Effector memory CD8-positive, alpha-beta T cell (primary cell): ENCODE results near the gene CCDC112.
"Not testable (repeated sequence)": the region's sequence is repeated elsewhere in the genome, so short reads cannot be mapped to it uniquely, and the experiment has no call there.

Source experiments
- ATAC-seq: fragments of 150-1000 bp; cut with Tn5 transposase; replicated peaks from 2 replicates; pipeline ENCODE4 v1.10.0; 2021; ENCODE audit warnings: mild to moderate bottlenecking, moderate library complexity
- DNase-seq, 3 experiments: peaks; one replicate each; pipeline ENCODE4 v3.0.0; 2021
- H3K27ac Mint-ChIP-seq, 2 donors: one replicate each; pipeline ENCODE4 v1.8.0; 2022; ENCODE audit warnings: mild to moderate bottlenecking in 2 of 2, mixed read lengths in 2 of 2, moderate library complexity in 2 of 2
- H3K27me3 Mint-ChIP-seq, 2 donors: one replicate each; pipeline ENCODE4 v1.8.0; 2022; ENCODE audit warnings: mixed read lengths in 2 of 2
- H3K36me3 Mint-ChIP-seq: one replicate; pipeline ENCODE4 v1.8.0; 2022; ENCODE audit warnings: mild to moderate bottlenecking, moderate library complexity, mixed read lengths; ENCODE audit not compliant: insufficient read depth
- H3K4me1 Mint-ChIP-seq, 2 donors: one replicate each; pipeline ENCODE4 v1.8.0; 2022; ENCODE audit warnings: low read depth in 2 of 2, mixed read lengths in 2 of 2
- H3K4me3 Mint-ChIP-seq, 2 donors: one replicate each; pipeline ENCODE4 v1.8.0; 2022; ENCODE audit warnings: mild to moderate bottlenecking in 2 of 2, mixed read lengths in 2 of 2, moderate library complexity in 2 of 2
- H3K9me3 Mint-ChIP-seq, 2 donors: one replicate each; pipeline ENCODE4 v1.8.0; 2022; ENCODE audit warnings: mixed read lengths in 2 of 2

CCDC112 gene

DNA sequence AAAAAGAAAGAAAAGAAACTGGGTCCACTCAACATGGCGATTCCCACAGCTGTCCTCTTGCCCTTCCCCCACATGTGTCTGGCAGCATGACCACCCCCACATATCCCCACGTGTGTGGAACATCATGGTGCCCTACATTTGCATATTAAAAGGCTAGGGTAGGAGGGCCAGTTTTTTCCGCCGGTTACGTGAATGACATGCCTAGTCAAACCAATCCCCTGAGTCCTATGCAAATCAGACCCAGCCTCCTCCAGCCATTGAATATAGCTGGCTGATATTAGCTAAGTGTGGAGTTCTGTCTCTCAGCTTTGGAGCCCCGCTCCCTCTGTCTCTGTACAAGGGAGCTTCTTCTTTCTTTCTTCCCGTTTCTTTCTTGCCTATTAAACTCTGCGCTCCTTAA, 33.0 kb upstream of the CCDC112 start:
- ATAC-seq (no peak), DNase-seq (no peak)
- Mint-ChIP-seq H3K27me3 (peaks cover 0 to 22% of the 10 kb centered on the region in 2 donors), H3K27ac (no peak overlapping the region), H3K9me3 (no peaks in the 10 kb centered on the region), H3K36me3 (no peaks in the 10 kb centered on the region), H3K4me1 (peaks cover 9 to 12% of the 10 kb centered on the region in 2 donors), H3K4me3 (no peak overlapping the region)

DNA sequence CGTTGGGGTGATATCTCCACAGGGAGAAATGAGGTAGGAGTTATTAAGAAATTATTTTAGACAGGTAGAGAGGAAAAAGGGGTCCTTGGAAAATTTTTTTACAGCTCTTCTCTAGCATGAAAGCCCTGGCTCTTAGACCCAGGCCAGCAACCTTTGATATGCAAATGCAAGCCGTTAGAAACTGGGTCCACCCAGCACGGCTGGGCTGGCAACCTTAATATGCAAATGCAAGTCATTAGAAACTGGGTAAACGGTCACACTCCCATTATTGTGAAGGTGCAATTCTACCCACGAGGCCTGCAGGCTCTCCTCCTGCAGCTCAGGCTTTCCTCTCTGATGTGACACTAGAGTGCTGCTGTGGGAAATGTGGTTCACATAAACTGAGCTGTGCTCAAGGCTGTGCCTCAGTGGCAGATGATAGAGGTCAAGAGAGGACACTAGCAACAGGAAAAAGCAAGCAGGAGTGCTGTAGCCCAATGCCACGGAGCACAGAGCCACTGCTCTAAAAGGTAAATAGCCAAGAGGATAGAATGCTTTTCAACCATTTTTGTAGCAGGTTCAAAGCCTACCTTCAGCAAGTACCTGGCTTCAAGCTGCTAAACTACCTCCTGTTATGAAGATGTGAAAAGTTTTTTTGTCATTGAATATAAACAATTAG, 32.3 kb upstream of the CCDC112 start:
- not testable (repeated sequence) for H3K9me3 Mint-ChIP-seq, DNase-seq, ATAC-seq, H3K4me3 Mint-ChIP-seq, H3K36me3 Mint-ChIP-seq
- peak overlapping the region; percentile 42 to 72 for H3K27ac Mint-ChIP-seq
- H3K4me1 Mint-ChIP-seq: peaks cover 9 to 12% of the 10 kb centered on the region in 2 donors
- H3K27me3 Mint-ChIP-seq: peaks cover 0 to 28% of the 10 kb centered on the region in 2 donors

DNA sequence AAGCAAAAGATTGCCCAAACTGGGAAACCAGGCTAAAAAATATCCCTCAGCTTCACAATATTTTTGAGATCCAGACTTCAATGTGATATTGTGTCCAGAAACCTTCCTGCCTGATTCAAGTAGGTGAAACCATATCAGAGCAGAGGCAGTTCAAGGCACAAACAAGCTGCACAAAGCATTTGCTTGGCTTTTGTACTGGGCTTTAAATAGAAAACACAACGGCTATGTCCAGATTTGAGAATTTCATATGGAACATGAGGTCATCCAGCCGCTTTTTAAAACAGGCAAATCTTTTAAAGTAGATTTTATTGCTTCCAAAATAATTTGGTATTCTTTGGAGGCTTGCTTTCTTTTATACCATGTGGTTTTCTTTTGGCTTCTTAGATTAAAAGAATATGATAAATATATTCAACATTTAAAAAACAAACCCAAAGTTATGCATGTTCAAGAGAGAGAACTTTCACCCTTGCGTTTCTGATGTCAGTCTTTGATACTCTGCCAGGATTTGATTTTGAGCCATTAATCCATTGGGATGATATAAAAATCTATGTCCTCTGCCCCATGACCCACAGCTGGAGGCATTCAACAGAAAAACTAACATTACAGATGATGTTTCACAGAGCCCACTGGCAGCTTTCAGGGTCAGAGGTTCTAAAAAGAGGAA, 29.0 kb upstream of the CCDC112 start:
- Mint-ChIP-seq H3K4me3 (no peak overlapping the region), H3K4me1 (peaks cover 3 to 7% of the 10 kb centered on the region in 2 donors), H3K9me3 (no peaks in the 10 kb centered on the region), H3K27me3 (peaks cover 6 to 33% of the 10 kb centered on the region in 2 donors), H3K36me3 (no peaks in the 10 kb centered on the region), H3K27ac (no peak overlapping the region)
- DNase-seq (no peak), ATAC-seq (no peak)

DNA sequence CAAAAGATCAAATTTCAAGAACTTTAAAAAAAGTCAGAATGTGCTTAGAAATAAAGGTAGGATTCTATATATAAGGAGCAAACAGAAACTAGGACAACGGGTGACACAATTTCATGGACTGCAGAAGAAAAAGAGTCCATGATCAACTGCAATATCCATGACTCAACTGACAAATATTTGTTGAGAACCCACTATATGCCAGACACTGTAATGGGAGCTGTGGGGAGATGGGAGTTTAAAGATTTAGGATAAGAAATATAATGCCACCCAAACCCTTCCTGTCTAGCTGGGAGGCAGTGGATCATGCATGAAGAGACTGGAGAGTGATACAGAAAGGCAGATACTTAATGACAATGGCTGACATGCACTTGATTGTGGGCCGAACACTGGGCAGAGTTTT, 27.6 kb upstream of the CCDC112 start:
- Mint-ChIP-seq H3K4me1 (peaks cover 3 to 7% of the 10 kb centered on the region in 2 donors), H3K27me3 (peaks cover 7 to 33% of the 10 kb centered on the region in 2 donors), H3K36me3 (no peaks in the 10 kb centered on the region), H3K9me3 (no peaks in the 10 kb centered on the region), H3K27ac (no peak overlapping the region), H3K4me3 (no peak overlapping the region)
- no peak for ATAC-seq
- no peak for DNase-seq

DNA sequence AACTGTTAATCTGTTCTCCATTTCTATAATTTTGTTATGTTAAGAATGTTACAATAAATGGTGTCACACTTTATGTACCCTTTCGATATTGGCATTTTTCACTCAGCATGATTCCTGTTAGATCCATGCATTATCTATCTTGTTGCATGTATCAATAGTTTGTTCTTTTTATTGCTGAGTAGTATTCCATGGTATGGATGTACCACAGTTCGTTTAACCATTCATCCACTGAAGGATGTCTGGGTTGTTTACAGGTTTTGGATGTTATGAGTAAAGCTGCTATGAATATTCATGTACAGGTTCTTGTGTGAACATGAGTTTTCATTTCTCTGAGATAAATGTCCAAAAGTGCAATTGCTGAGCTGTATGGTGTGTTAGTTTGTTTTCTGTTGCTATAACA, 26.3 kb upstream of the CCDC112 start:
- no peak for ATAC-seq
- H3K27ac Mint-ChIP-seq: no peak overlapping the region

DNA sequence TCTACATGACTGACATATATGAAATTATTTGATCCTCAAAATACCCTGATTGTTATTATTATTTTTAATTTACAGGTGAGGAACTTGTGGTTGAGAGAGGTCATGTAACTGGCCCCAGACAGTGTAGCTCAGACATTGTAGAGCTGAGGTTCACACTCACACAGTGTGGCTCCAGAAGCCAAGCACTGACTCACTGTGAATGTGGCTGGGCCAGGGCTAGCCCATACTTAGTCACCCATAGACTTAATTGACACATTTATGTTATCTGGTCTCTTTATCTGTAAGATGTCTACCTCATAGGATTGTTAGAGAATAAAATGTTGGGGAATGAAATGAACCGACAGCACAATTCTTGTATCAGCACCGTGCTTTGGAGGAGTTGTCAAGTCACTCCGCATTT, 24.9 kb upstream of the CCDC112 start:
- Mint-ChIP-seq H3K4me1 (no peaks in the 10 kb centered on the region), H3K27ac (no peak overlapping the region), H3K27me3 (peaks cover 12 to 16% of the 10 kb centered on the region in 2 donors), H3K4me3 (no peak overlapping the region), H3K9me3 (no peaks in the 10 kb centered on the region), H3K36me3 (no peaks in the 10 kb centered on the region)
- no peak for DNase-seq
- no peak for ATAC-seq

More for the DNA sequence above, 26.3 kb upstream of the CCDC112 start:
- Mint-ChIP-seq H3K4me3 (no peak overlapping the region), H3K9me3 (no peaks in the 10 kb centered on the region), H3K27me3 (peaks cover 12 to 21% of the 10 kb centered on the region in 2 donors), H3K36me3 (no peaks in the 10 kb centered on the region), H3K4me1 (no peaks in the 10 kb centered on the region)
- DNase-seq: no peak

DNA sequence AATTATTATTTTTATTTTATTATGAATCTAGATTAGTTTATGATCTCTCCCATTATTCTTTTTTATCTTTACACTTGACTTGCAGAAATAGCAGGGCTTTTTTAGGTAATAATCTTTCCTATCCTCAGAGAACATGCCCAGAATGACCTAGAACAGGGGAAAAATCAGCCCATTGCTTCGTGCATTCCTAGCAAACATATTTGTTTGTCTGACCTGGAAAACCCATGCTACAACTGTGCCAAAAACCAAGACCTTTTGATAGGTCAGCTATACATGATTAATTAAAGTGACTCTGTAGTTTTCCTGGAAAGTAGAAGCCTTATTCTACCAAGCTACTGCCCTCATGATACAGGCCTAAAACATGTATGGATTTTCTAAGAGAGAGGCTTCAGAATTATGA, 24.1 kb upstream of the CCDC112 start:
- no peaks in the 10 kb centered on the region for H3K36me3 Mint-ChIP-seq
- ATAC-seq (no peak), DNase-seq (no peak)
- H3K4me3 Mint-ChIP-seq: no peak overlapping the region
- H3K27me3 Mint-ChIP-seq: peaks cover 12 to 16% of the 10 kb centered on the region in 2 donors
- no peak overlapping the region for H3K27ac Mint-ChIP-seq
- H3K4me1 Mint-ChIP-seq: no peaks in the 10 kb centered on the region
- no peaks in the 10 kb centered on the region for H3K9me3 Mint-ChIP-seq

DNA sequence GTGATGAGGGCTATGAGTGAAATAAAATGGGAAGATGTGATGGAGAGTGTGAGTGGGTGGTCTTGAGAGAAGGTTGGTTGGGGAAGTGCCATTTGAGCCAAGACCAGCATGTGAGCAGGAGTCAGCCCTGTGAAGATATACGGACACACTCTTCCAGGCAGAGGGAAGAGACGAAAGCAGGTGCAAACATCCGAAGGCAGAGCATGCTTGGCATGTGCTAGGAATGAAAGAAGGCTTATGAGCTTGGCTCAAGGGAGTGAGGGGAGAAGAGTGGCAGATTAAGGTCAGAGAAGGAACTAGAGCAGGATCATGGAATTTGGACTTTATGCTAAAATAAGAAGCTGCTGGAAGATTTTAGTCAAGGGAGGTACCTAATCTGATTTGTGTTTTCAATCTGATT, 23.6 kb upstream of the CCDC112 start:
- Mint-ChIP-seq H3K27me3 (peaks cover 12 to 16% of the 10 kb centered on the region in 2 donors), H3K9me3 (no peaks in the 10 kb centered on the region), H3K36me3 (no peaks in the 10 kb centered on the region), H3K4me3 (no peak overlapping the region), H3K4me1 (no peaks in the 10 kb centered on the region), H3K27ac (no peak overlapping the region)
- DNase-seq (no peak), ATAC-seq (no peak)

DNA sequence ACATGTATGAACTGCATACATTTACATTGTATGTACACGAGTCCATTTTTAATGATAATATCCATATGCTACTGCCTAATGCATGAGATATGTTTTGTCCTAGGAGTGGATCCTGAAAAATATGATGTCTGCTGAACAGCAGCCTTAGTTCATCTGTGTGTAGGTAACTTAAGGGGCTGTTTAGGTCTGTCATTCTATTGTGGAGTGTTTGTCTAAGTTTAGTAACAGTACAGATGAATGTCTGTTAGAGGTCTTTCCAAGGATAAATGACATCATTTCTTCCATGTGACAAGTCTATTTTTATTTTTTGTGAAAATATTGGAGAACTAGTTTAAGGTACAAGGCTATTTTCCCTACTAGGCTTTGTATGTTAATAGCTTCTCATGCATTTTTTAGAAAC, 22.6 kb upstream of the CCDC112 start:
- Mint-ChIP-seq H3K9me3 (no peaks in the 10 kb centered on the region), H3K27ac (no peak overlapping the region), H3K4me1 (no peaks in the 10 kb centered on the region), H3K27me3 (peaks cover 6 to 12% of the 10 kb centered on the region in 2 donors), H3K4me3 (no peak overlapping the region), H3K36me3 (no peaks in the 10 kb centered on the region)
- ATAC-seq (no peak), DNase-seq (no peak)

DNA sequence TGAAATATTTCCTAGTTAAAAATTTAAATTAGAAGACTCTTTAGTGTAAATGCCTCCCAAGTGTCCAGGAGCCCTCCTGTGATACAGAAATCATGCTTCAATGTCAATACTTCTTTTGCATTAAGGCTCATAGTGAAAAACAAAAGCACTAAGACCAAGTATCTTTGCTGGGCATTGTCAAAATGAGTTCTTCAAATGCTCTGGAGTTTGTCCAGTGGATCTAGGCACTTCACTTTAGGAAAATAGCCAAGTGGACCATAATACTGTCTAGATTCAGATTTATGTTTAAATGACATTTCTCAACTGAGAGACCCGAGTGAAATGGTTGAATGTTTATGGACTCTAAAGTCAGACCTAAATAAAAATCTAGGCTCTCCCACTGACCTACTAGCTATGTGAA, 21.3 kb upstream of the CCDC112 start:
- DNase-seq (no peak), ATAC-seq (no peak)
- H3K9me3 Mint-ChIP-seq: no peaks in the 10 kb centered on the region
- H3K27me3 Mint-ChIP-seq: peaks cover 2 to 8% of the 10 kb centered on the region in 2 donors
- H3K27ac Mint-ChIP-seq: no peak overlapping the region
- no peaks in the 10 kb centered on the region for H3K4me1 Mint-ChIP-seq
- no peaks in the 10 kb centered on the region for H3K36me3 Mint-ChIP-seq
- no peak overlapping the region for H3K4me3 Mint-ChIP-seq

DNA sequence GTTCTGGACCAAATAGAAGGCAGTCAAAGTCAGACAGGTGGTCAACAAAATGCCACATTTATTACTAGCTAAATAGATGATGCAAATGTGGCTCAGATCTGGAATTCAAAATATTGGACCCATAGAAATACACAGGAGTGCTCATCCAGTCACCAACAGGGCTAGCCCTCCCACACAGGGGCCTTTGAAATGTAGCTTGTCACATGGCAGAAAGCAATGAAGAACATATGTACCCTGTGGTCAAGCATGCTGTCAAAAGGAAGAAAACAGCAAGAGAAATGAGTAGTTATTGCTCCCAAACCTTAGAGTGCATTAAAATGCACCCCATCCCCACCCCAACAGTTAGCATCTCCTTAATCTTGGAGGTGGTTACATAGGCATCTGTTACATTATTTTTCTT, 20.9 kb upstream of the CCDC112 start:
- no peaks in the 10 kb centered on the region for H3K9me3 Mint-ChIP-seq
- H3K27me3 Mint-ChIP-seq: peaks cover 0 to 6% of the 10 kb centered on the region in 2 donors
- no peaks in the 10 kb centered on the region for H3K36me3 Mint-ChIP-seq

DNA sequence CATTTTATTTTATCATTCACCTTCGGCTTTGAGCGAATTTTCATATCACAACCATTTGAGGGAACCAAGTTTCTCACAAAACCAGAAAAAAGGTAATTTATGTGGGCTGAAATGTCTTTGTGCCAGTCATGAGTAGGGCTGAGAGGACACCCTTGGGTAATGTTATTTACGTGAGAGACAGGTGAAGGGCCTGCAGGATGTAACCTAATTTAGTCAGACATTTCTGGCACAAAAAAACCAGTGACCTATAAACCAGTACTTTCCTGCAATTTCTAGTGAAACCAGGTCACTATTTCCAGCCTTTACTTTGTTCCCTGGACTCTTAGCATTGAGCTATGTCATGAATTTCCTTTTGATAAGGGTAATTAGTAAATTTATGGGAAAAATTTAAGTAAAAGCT, 17.2 kb upstream of the CCDC112 start:
- no peaks in the 10 kb centered on the region for H3K4me1 Mint-ChIP-seq
- H3K9me3 Mint-ChIP-seq: no peaks in the 10 kb centered on the region
- H3K27ac Mint-ChIP-seq: no peak overlapping the region
- ATAC-seq (no peak), DNase-seq (no peak)
- H3K4me3 Mint-ChIP-seq: no peak overlapping the region
- H3K36me3 Mint-ChIP-seq: no peaks in the 10 kb centered on the region
- peaks cover 3 to 8% of the 10 kb centered on the region in 2 donors for H3K27me3 Mint-ChIP-seq

More for the DNA sequence above, 20.9 kb upstream of the CCDC112 start:
- no peak overlapping the region for H3K27ac Mint-ChIP-seq
- no peak overlapping the region for H3K4me3 Mint-ChIP-seq
- no peaks in the 10 kb centered on the region for H3K4me1 Mint-ChIP-seq
- DNase-seq: no peak
- ATAC-seq: no peak

DNA sequence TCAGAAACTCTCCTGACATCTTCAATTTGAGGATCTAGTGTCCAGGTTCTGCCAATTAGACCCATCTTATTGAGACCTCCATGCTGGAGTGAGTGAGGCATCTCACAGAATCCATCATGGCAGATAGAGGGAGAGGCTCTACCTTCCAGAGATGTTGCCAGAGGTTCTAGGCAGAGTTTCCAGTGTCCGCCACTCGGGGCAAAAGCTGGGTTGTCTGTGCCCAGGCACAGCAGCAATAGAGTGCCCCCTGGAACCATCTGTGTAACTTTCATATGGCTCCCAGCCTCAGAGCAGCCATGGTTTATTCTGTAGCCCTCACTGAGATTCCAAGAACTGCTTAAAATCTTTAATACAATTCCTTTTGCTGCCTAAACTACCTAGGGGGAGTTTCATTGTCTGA, 16.6 kb upstream of the CCDC112 start:
- no peak overlapping the region for H3K27ac Mint-ChIP-seq
- DNase-seq: no peak
- H3K36me3 Mint-ChIP-seq: no peaks in the 10 kb centered on the region
- no peaks in the 10 kb centered on the region for H3K4me1 Mint-ChIP-seq
- no peak for ATAC-seq
- no peak overlapping the region for H3K4me3 Mint-ChIP-seq
- H3K9me3 Mint-ChIP-seq: no peaks in the 10 kb centered on the region
- H3K27me3 Mint-ChIP-seq: peaks cover 7 to 9% of the 10 kb centered on the region in 2 donors

DNA sequence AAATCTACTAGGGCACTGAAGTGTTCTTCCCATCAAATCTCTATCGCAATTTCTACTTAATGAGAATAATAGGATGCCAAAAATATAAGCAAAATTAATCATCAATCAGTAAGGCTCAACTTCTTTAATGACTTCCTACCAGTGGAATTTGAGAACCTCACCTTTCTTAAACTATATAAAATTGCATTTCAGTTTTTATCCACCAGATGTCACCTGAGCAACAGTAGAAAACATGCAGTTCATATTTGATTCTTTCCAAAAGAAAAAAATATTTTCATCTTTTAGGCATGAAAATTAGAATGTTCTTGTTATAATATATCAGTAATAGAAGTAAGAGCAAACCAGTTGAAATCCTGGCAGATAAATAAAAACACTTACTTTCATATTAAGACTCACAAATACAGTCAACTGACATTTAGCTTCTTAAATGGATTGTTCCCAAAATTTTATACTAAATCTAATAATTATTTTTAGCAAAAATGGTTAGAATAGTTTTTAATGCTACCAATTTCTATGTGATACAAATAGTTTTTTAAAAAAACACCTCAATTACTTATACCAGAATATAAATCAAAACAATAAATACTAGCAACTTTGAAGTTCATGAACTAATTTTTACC, 13.4 kb upstream of the CCDC112 start:
- H3K27me3 Mint-ChIP-seq: peaks cover 13 to 19% of the 10 kb centered on the region in 2 donors
- ATAC-seq (peak; percentile 53), DNase-seq (no peak)
- H3K36me3 Mint-ChIP-seq: no peaks in the 10 kb centered on the region
- H3K4me3 Mint-ChIP-seq: no peak overlapping the region
- H3K9me3 Mint-ChIP-seq: no peaks in the 10 kb centered on the region
- H3K4me1 Mint-ChIP-seq: no peaks in the 10 kb centered on the region
- no peak overlapping the region for H3K27ac Mint-ChIP-seq
